ENCODE results near the gene NKAIN1. TPM values are rescaled to one million over a fixed set of nuclear protein-coding genes. Genes with fewer than 3 reads are reported as not detected.

NKAIN1 gene
- total RNA-seq, 2 donors from 2014 or later, result not detected

DNA sequence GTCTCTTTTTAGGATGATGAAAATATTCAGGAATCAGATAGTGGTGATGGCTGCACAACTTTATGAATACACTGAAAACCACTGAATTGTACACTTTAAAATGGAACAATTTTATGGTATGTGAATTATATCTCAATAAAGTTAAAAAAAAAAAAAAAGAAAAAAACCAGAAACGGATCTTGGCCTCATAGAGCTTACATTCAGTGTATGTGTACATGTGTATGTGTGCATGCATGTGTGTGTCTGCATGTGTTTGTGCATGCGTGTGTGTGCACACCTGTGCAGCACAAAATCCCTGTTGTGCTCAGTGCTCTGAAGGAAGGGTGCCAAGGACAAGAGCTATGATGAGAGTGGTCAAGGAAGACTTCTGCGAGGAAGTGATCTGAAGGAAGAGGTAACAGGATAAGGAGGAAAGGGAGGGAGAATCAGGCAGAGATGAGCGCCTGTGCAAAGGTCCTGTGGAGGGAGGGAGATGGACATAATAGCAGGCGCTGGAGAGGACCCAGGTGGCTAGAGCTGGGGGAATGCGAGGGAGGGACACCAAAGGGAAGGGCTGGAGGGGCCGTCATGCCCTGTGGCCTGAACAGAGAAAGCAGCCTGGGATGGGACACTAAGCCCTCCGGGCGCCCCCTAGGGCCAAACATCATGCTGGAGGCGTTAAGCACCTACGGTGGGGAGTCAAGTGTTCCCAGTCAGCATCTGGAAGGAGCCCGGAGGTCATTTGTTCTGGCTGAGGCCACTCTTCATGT is 25.2 kb downstream of the NKAIN1 start:
- no peaks in the 10 kb centered on the region for H3K36me3 ChIP-seq
- H3K4me3 ChIP-seq, result no peak overlapping the region
- DNase-seq (ENCODE audit: low spot score), result no peak
- H3K4me1 ChIP-seq, result peaks cover 0 to 8% of the 10 kb centered on the region in 2 donors
- H3K9me3 ChIP-seq, result no peaks in the 10 kb centered on the region
- H3K27me3 ChIP-seq, result no peaks in the 10 kb centered on the region
- H3K27ac ChIP-seq, result no peak overlapping the region
- TF ChIP-seq, protein P1, sequence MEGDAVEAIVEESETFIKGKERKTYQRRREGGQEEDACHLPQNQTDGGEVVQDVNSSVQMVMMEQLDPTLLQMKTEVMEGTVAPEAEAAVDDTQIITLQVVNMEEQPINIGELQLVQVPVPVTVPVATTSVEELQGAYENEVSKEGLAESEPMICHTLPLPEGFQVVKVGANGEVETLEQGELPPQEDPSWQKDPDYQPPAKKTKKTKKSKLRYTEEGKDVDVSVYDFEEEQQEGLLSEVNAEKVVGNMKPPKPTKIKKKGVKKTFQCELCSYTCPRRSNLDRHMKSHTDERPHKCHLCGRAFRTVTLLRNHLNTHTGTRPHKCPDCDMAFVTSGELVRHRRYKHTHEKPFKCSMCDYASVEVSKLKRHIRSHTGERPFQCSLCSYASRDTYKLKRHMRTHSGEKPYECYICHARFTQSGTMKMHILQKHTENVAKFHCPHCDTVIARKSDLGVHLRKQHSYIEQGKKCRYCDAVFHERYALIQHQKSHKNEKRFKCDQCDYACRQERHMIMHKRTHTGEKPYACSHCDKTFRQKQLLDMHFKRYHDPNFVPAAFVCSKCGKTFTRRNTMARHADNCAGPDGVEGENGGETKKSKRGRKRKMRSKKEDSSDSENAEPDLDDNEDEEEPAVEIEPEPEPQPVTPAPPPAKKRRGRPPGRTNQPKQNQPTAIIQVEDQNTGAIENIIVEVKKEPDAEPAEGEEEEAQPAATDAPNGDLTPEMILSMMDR (IDR thresholded peaks at IDR 0.05), result no peak

DNA sequence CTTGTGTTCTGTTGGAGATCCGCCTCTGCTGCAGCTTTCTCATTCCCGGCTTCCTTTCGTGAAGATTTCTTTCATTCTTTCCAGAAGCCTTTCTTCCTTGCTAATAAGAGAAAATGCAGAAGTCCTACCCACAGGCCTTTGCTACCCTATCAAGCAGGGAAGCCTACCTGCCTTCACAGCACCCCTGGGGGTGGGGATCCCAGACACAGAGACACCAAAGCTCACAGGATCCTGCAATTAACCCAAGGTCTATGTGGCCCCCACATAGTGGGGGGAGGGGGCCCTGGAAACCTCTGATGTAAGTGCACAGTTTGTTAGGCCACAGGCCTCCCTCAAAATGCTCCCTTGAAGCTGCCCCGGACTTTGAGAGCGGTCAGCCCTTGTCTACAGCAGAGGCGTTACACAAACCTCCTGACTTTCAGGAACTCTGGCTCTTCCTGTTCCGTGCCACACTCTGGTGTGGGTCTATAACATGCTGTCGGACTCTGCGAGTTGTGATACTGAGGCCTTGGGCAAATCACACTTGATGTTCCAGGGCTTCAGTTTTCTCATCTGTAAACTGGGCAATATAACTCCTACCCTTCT is 31.2 kb downstream of the NKAIN1 start:
- Histone ChIP-seq H3K27me3 (no peaks in the 10 kb centered on the region), H3K27ac (no peak overlapping the region)
- DNase-seq (ENCODE audit: low spot score), result no peak

DNA sequence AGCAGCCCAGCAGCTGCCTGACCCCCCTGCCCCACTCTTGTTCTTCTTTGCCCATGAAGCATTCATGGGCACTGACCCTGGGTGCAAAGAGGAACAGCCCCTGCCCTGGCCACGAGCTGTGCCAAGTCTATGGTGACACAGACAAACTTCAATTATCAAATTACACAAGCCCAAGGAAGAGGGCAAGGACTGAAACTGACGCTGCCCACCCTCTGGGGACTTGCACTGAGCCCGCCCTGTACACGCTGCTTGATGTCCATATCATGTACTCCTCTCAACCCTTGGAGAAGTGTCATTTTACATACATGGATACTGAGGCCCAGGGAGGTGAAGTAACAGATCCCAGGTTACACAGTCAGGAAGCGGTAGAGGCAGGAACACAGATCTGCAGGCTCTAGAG is 32.1 kb downstream of the NKAIN1 start:
- TF ChIP-seq, protein P1 (IDR thresholded peaks at IDR 0.05), result no peak
- H3K36me3 ChIP-seq, result no peaks in the 10 kb centered on the region
- H3K4me1 ChIP-seq, result no peaks in the 10 kb centered on the region
- no peak for DNase-seq (ENCODE audit: low spot score)
- H3K27me3 ChIP-seq, result no peaks in the 10 kb centered on the region
- H3K27ac ChIP-seq, result no peak overlapping the region
- H3K4me3 ChIP-seq, result no peak overlapping the region
- H3K9me3 ChIP-seq, result no peaks in the 10 kb centered on the region

More for the DNA sequence above, 31.2 kb downstream of the NKAIN1 start:
- TF ChIP-seq, protein P1 (IDR thresholded peaks at IDR 0.05), result no peak
- Histone ChIP-seq H3K4me3 (no peak overlapping the region), H3K4me1 (no peaks in the 10 kb centered on the region), H3K36me3 (no peaks in the 10 kb centered on the region), H3K9me3 (no peaks in the 10 kb centered on the region)

DNA sequence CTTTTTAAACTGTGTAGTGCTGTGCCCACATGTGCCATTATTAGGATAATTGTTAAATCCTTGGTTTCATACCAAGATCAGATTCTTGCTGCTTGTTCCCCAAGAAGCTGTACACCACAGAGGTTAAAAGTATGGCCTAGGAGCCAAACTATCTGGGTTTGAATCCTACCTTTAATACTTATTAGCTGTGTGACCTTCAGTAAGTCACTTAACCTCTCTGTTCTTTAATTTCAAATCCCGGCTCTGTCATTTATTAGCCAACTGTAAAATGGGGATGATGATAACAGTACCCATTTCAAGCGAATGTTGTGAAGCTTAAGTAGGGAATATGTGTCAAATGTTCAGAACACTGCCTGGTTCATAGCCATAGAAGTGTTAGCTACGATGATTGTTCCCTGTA is 32.6 kb downstream of the NKAIN1 start:
- Histone ChIP-seq H3K27me3 (no peaks in the 10 kb centered on the region), H3K36me3 (no peaks in the 10 kb centered on the region), H3K27ac (no peak overlapping the region), H3K4me3 (no peak overlapping the region), H3K4me1 (no peaks in the 10 kb centered on the region), H3K9me3 (no peaks in the 10 kb centered on the region)
- no peak for DNase-seq (ENCODE audit: low spot score)
- TF ChIP-seq, protein P1 (IDR thresholded peaks at IDR 0.05), result no peak

DNA sequence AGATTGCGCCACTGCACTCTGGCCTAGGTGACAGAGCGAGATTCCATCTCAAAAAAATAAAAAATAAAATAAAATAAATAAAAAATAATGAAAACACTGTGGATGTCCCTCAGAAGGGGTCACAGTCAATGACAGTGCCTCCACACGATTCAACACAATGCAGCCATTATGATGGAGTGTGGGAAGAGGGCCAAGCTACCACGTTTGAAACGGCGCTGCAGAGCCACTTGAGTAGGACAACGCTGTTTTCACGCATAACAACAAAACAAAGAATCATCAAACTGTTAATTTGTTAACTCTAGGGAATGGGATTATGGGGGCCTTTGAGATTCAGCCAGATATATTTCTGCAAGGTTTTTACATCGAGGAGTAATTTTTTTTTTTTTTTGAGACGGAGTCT is 36.5 kb downstream of the NKAIN1 start:
- Histone ChIP-seq H3K27me3 (no peaks in the 10 kb centered on the region), H3K9me3 (no peaks in the 10 kb centered on the region), H3K4me3 (no peak overlapping the region), H3K36me3 (no peaks in the 10 kb centered on the region), H3K4me1 (no peaks in the 10 kb centered on the region), H3K27ac (no peak overlapping the region)
- DNase-seq (ENCODE audit: low spot score), result no peak
- TF ChIP-seq, protein P1 (IDR thresholded peaks at IDR 0.05), result no peak
